Skin epidermis (tissue), 12 donors: ENCODE measurements around the gene MRPL21.

ENCODE experiments used
- H3K27ac ChIP-seq, 21 experiments: fragments of 200-600 bp; sonication (generic) in 11 of 21; one replicate each; pipeline ENCODE4 v1.5.0; 2020; ENCODE audit warnings: mild to moderate bottlenecking in 3 of 21, inconsistent platforms in 2 of 21, moderate library complexity in 2 of 21
- H3K4me3 ChIP-seq, 7 experiments: fragments of 200-600 bp; sonication (generic) in 2 of 7; one replicate each; pipeline ENCODE4 v1.5.0; 2020; ENCODE audit warnings: inconsistent platforms in 2 of 7, mild to moderate bottlenecking in 2 of 7, moderate library complexity in 1 of 7

MRPL21 gene

DNA sequence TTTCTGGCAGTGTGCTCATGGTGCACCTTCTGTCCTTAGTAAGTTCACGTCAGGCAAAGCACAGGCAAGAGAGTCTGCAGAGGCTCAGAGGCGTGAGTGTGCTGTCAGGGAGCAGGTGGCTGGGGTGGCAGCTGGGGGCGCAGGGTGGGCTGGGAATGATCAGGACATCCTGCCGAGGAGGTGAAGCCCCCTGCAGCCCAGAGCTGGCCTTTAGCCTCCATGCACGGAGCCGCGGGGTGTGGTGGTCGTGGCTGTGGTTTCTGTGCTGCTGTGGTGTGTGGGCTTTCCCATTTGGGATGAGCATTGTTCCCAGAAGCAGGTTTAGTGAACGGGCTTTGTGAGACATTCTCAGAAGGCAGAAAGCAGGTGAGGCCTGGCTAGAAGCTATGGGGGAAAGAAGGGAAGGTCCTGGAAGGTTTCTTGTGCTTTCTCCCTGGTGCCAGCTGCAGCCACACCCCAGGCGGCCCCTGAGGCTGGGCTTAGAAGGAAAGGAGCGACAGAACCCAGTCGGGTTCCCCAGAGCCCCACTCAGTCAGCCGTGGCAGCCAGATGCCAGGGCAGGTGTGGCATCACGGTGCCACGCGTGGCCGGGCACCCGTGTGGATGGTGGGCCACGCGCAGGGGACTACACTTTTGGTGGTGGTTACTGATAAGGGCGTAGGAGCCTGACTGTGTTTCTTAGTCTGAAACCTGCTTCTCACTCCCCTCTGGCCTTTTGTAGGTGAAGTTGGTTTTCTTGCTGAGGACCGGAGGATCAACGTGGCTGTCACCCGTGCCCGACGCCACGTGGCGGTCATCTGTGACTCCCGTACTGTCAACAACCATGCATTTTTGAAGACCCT, 32.1 kb upstream of the MRPL21 start:
- no peak overlapping the region for H3K27ac ChIP-seq
- H3K4me3 ChIP-seq: no peak overlapping the region

GRCh38 chr11:68935066-68935465, 31.4 kb upstream of the MRPL21 start:
- Histone ChIP-seq H3K4me3 (no peak overlapping the region), H3K27ac (no peak overlapping the region)

GRCh38 chr11:68934666-68935065, 31.0 kb upstream of the MRPL21 start:
- no peak overlapping the region for H3K4me3 ChIP-seq
- no peak overlapping the region for H3K27ac ChIP-seq

GRCh38 chr11:68934321-68934645, 30.7 kb upstream of the MRPL21 start:
- Histone ChIP-seq H3K27ac (no peak overlapping the region), H3K4me3 (no peak overlapping the region)

DNA sequence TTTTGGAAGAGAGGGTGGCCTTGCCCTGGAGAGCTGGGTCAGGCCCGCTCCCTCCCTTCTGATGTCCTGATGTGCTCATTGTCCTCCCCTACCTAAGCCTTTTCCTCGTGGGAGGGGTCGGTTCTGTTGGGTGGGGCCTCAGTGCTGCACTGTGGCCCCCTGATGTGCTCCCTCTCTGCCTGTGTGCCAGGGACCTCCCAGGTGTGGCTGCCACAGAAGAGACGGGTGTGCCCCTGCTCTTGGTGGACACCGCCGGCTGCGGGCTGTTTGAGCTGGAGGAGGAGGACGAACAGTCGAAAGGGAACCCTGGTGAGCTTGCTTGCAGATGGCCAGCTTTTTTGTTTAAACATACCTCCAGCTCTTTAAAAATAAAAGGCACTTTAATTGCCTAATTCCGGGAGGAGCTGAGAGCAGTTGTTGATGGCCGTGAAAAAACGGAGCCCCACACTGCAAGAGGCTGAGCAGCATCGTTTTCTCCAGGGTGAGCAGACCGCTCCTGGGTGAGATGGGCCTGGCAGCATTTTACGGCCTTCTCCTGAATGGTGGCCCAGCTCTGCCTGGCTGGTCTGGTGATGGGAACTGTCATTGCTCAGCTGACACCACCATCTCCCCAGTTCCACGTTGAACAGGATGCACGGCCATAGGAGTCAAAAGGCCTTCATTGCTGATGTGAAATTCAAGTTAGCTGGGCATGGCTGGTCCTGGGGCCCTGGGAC, 30.1 kb upstream of the MRPL21 start:
- no peak overlapping the region for H3K27ac ChIP-seq
- no peak overlapping the region for H3K4me3 ChIP-seq

DNA sequence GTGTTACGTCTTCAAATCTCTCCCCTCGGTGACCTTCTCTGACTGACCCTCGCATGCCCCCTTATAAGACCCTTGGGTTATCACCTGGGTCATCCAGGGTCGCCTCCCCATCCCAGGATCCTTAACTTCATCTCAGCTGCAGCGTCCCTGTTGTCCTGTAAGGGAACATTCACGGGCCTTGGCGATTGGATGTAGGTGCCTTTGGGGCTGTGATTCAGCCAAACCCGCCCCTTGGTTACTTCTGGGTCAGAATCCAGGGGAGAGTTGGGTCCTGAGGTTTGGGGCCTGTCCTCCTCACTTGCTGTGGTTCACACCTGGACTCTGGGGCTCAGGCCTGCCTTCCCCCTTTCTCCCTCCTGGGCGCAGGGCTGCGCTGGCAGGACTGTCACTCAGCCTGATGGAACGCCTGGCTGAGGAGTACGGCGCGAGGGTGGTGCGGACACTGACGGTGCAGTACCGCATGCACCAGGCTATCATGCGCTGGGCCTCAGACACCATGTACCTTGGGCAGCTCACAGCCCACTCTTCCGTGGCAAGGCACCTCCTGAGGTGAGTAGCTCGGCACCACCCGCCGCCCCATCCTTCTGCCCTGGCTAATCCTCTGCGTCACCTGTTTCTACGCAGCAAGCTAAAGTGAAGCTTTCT, 29.4 kb upstream of the MRPL21 start:
- no peak overlapping the region for H3K4me3 ChIP-seq
- peak overlapping the region in 1 of 21 experiments; percentile 19 for H3K27ac ChIP-seq

DNA sequence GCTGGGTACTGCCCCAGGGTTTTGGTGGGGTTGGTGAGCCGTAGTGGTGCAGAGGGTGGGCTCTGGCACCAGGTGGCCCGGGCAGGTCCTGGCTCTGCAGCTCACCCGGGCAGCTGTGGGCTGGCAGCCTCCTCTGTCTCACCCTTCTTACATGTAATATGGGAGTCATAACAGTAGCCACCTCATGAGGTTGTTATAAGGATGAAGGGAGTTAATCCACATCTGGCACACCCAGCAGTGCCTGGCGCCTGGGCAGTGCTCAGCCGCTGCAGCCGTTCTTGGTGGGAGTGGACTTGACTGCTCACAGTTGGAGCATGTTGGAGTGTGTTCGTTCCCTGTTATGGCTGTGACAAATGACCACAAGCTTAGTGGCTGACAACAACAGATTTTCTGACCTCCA, 28.7 kb upstream of the MRPL21 start:
- H3K27ac ChIP-seq: peak overlapping the region in 1 of 21 experiments; percentile 19
- no peak overlapping the region for H3K4me3 ChIP-seq

GRCh38 chr11:68931911-68932310, 28.3 kb upstream of the MRPL21 start:
- no peak overlapping the region for H3K4me3 ChIP-seq
- H3K27ac ChIP-seq: no peak overlapping the region

- no peak overlapping the region for H3K4me3 ChIP-seq
- peak overlapping the region in 1 of 21 experiments; percentile 43 for H3K27ac ChIP-seq
These were observed 27.6 kb upstream of the MRPL21 start for GRCh38 chr11:68930991-68931855.

- H3K27ac ChIP-seq: no peak overlapping the region
- no peak overlapping the region for H3K4me3 ChIP-seq
These were observed 26.3 kb upstream of the MRPL21 start for GRCh38 chr11:68929706-68930570.

- no peak overlapping the region for H3K27ac ChIP-seq
- H3K4me3 ChIP-seq: no peak overlapping the region
These were observed 25.5 kb upstream of the MRPL21 start for GRCh38 chr11:68929135-68929534.

DNA sequence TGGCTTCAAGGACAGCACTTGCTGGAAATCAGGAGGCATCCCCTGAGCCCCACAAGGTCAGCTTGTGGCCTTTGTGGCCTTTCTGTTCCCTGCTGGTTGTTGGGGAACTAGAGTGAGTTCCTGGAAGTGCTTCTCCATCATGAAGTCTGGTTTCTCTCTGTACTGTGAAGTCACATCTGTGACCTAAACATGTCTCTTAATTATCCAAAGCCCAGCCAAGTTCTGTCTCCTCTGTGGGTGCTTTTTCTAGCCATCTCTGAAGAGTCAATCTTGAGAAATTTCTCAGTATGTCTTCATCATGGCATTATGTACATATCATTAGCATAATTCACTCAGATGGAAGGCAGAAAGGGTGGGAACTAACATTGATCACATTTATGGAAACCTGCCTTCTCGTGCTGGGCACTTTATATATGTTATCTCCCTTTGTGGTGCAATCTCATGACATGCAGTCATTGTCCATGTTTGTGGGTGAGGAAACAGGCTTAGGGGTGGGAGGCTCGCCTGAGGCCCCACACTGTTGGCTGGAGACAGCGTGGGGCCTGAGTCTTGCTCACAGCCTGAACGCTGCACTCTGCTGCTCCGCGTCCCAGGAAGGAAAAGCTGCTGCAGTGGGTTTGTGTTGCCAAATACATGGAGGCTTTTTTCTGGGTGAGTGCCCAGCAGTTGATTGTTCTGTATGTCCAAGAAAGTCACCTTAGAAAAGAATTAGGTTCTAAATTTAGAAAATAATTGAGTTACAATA, 24.7 kb upstream of the MRPL21 start:
- H3K27ac ChIP-seq: peak overlapping the region in 1 of 21 experiments; percentile 47

DNA sequence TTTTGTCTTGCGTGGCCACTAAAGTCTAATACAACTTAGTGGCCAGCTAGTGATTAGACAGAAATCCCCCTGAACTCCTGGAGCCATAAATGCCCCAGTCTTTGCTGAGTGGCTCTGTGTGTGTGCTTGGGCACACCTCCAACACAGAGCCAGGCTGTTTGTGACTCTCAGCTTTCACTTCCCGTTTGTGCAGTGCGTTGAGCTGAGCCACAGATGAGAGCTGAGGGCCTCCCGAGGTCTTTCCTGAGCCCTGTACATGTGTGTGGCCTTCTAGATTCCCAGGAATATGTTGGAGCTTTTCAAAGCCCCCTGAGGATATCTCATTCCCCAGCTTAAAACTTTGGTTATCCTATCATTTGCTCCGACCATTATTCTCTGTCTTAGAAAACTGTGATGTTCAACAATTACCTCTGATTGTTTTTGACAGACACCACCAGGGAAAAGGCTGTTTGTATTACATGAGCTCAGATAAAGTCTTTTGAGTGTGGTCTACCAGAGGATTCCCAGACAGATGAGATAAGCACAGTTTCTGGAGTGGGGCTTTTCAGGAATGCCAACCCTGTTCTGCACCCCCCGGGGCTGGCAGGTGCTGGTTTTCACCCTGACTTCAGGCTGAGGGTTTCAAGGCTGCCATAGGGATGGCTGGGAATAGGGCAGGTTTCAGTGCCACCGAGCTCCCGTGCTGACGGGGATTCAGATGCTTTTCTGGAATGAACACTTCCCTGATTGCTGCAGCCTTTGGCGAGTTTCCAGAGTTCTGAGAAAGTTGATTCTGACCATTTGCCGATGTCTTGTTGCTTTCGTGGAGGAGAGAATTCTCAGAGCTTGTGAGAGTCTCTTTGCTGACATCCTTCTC, 23.9 kb upstream of the MRPL21 start:
- Histone ChIP-seq H3K4me3 (no peak overlapping the region), H3K27ac (peak overlapping the region in 1 of 21 experiments; percentile 47)

More for the DNA sequence above, 24.7 kb upstream of the MRPL21 start:
- no peak overlapping the region for H3K4me3 ChIP-seq

DNA sequence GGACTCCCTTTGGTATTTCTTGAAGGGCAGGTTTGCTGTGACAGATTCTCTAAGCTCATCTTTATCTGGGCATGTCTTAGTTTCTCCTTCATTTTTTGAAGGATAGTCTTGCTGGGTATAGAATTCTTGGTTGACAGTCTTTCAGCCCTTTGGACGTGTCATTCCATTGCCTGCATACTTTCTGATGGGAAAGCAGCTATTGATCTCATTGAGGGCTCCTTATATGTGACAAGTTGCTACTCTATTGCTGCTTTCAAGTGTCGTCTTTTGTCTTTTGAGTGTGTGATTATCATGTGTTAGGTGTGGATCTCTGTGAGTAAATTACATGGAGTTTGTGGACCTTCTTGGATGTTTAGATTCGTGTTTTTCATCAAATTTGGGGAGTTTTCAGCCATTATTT, 22.0 kb upstream of the MRPL21 start:
- no peak overlapping the region for H3K4me3 ChIP-seq
- H3K27ac ChIP-seq: no peak overlapping the region

DNA sequence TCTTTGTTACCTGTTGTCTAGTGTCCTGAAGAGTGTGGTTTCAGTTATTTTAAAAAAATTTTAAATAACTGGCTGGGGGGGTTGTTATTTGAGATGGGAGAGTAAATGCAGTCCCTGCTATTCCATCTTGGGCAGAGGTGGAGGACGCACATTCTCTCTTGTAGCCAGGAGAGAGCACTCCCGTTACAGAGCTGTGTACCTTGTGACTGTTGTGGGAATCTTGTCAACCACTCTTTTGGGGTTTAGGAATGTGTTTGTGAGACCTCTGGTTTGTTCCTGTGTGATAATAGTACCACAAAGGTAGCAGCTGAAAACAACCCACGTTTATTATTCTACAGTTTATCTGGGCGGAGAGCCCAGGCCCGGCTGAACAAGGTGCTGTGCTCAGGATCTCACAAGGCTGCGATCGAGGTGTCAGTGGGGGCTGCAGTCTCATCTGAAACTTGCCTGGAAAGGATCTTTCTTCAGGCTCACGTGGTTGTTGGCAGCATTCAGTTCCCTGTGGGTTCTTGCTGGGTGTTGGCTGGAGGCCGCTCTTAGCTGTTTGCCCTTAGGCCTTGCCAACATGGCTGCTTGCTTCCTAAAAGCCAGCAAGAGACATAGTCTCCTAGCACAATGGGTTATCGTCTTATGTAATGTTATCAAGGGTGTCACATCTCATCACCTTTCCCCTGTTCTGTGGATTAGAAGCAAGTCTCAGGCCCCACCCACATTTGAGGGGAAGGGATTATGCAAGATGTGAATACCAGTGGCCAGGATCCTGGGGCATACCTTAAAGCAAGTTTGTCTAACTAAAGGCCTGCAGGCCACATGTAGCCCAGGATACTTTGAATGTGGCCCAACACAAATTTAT, 20.7 kb upstream of the MRPL21 start:
- H3K4me3 ChIP-seq: no peak overlapping the region
- H3K27ac ChIP-seq: no peak overlapping the region

DNA sequence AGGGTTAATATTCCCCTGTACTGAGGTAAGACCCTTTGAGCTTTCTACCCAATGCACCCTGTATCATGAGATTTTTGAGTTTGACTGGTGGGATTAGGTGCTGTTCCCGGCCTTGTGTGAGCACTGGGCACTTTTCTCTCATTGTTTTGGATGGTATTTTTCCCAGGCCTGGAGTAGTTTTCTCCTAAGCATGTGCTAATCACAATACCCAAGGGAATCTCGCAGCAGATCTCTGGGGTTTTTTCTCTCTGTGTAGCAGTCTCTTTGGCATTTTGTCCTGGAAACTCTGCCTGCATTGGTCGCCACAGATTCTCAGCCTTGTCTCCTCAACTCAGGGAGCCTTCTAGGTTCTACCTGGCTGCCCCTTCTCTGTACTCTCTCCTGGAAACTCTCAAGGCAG, 20.0 kb upstream of the MRPL21 start:
- no peak overlapping the region for H3K27ac ChIP-seq
- no peak overlapping the region for H3K4me3 ChIP-seq
